HG03354 (cell line): ENCODE results near the gene SCAND1.
A peak's percentile ranks its signal among the peaks of the same experiment; 100 is the strongest.
"Not testable (repeated sequence)": the region's sequence is repeated elsewhere in the genome, so short reads cannot be mapped to it uniquely, and the experiment has no call there.

Source experiments
- ATAC-seq: cut with Tn5 transposase; IDR thresholded peaks from one replicate; pipeline ENCODE4 v1.9.1; 2021; ENCODE audit warnings: mild to moderate bottlenecking; ENCODE audit not compliant: unreplicated experiment, poor library complexity, severe bottlenecking

SCAND1 gene

DNA sequence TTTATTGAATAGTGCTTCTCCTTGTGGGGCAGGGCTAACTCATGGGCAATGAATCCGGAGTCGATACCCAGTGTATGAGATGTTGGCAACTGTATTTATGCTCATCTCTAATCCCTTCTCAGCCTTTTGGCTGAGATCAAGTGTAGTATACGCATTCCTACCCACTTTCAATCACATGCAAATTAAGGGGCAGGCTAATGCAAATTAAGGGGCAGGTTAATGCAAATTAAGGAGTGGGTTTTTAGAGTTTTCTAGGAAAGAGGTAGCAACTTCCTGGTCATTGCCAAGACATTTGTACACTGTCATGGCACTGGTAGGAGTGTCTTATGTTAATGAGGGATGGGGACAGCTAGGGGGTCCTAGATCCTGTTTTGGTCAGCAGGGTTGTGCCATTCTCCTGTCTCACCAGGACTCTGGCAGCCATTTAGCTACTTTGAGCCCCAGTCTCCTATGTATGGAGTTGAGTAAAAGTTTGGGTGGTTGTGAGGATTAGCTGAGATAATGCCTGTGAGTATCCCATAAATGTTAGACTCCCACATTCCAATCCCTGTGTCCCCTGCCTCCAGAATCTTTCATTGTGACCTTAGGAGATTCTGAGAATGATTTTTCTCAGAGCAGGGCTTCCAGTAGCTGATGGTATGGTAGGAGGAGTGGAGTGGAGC lies 13.8 kb upstream of the SCAND1 start, which contains the start of gene CNBD2:
TSS of gene CNBD2 (plus strand) at position 612 of the 662 bp plus-strand sequence. CDS start 173 bp downstream, outside the sequence.
- no peak for ATAC-seq

GRCh38 chr20:35963878-35964277 lies 9.6 kb upstream of the SCAND1 start:
- no peak for ATAC-seq

- not testable (repeated sequence) for ATAC-seq
Observed at GRCh38 chr20:35959291-35959690, 5.0 kb upstream of the SCAND1 start.

DNA sequence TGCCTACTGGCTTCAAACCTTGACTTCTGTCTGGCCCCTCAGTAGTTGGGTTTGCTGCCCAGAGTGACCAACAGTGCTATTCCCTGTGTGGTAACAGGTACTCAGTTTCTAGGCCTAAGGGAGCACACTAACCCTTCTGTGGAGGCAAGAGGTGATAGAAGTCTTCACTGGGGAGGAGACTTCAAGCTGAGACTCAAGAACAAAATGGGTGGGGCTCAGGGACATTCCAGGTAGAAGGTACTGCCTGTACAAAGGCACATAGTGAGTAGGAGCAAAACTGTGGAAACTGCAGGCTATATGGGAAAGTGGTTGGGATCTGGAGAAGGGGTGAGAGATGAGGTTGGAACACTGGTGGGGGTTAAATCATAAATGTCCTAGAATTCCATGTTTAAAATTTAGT lies 2.3 kb upstream of the SCAND1 start:
- ATAC-seq: no peak

- peak; percentile 1 for ATAC-seq
Observed at GRCh38 chr20:35954907-35955251, 577 bp upstream of the SCAND1 start.

GRCh38 chr20:35953387-35954199 lies 709 bp downstream of the SCAND1 start:
- peak; percentile 41 for ATAC-seq

- no peak for ATAC-seq
Observed at GRCh38 chr20:35952480-35953386, 1.6 kb downstream of the SCAND1 start.

DNA sequence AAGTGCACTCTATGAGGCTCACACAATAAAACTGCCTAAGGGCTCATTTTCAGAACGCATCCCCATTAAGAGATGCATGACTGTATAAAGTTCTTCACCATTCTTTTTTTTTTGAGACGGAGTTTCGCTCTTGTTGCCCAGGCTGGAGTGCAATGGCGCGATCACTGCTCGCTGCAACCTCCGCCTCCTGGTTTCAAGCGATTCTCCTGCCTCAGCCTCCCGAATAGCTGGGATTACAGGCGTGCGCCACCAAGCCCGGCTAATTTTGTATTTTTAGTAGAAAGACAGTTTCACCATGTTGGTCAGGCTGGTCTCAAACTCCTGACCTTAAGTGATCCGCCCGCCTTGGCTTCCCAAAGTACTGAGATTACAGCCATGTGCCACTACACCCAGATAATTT lies 2.2 kb downstream of the SCAND1 start:
- ATAC-seq: not testable (repeated sequence)

DNA sequence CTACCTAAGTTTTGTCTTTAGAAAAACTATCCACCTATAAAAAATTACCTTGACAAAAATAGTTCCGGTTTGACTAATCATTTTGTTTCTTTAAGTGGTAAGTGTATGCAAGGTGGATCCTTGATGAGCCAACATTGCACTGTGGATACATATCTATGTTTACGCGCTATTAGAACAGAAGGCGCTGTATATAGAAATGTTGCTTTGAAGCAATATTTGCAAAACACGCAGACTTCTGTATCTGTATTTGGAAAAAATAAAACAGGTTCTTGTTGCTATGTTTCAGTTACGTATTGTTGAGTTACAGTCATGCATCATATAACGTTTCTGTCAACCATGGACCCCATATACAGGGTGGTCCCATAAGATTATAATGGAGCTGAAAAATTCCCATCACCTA lies 4.2 kb downstream of the SCAND1 start:
- ATAC-seq: no peak

DNA sequence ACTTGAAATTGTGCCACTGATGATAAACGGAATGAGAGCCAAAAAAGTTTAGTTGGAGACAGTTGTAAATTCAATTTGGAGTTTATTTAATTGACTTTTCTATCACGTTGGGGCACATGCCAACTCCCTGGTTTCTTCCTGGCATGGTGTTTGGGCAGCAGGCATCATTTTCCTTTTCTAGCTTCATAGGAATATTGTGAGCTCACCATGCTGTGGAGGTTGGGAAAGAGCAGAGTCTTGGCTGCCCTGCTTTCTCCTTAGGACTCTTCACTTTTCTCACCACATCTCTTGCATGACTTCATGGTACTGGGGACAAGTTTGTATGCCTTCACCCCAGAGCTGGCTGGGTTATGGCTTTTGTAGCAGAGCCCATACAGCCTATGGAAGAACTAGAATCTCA lies 6.4 kb downstream of the SCAND1 start:
- no peak for ATAC-seq

- no peak for ATAC-seq
Observed at GRCh38 chr20:35947489-35947888, 6.8 kb downstream of the SCAND1 start.

GRCh38 chr20:35942243-35942642 lies 12.1 kb downstream of the SCAND1 start:
- ATAC-seq: no peak

DNA sequence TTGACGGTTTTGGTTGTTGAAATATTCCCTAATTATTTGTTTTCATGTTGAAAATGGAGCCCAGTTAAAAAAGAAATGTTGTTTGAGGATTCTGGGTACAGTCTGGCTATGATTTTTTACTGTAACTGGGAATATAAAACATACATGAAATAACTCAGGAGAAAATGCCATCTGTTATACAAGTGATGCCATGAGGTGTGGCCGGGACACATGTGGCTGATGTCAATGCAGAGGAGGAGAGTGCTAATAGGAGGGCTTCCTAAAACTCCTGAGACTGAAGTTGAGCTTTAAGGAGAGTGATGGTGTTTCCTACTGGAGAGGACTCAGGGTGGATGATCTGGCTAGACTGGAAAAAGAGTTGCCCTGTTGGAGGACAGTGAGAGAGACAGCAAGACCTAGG lies 12.7 kb downstream of the SCAND1 start:
- no peak for ATAC-seq

GRCh38 chr20:35939264-35939663 lies 15.0 kb downstream of the SCAND1 start:
- no peak for ATAC-seq

GRCh38 chr20:35934050-35934449 lies 20.3 kb downstream of the SCAND1 start:
- no peak for ATAC-seq

DNA sequence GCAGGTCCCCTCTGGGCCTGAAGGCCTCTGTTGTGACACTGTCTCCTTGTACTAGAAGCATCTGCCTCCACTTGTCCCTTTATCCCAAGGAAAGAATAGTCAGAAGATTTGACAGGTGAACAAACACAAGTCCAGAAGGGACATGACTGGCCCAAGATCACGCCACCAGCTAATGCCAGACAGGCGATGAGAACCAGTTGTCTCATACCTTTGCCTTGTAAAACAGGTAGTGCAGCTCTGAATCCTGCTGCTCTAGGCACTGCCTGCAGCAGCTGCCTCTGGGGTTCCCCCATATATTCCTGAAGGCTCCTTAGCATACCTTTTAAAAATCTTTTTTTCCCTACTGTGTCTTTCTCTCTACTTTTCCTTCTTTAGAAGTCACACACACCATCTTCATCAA lies 25.0 kb downstream of the SCAND1 start:
- ATAC-seq: no peak

DNA sequence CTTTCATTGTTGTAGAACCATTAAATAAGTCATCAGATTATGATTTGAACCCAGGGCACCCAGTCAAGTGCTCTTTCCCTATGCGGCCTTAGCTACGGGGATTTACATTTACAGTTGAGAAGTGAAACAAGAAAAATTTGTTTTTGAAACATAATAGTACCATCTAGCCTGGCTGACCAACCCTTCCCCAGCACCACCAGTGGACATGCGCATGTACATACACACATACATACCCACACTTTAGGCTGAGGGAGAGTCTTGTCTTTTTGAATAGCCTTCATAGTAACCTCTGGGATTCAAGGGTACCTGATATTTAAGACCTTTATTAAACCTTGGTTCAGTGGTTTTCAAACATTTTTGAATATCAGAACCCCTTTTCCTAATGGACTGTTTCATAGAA lies 33.8 kb downstream of the SCAND1 start:
- no peak for ATAC-seq

DNA sequence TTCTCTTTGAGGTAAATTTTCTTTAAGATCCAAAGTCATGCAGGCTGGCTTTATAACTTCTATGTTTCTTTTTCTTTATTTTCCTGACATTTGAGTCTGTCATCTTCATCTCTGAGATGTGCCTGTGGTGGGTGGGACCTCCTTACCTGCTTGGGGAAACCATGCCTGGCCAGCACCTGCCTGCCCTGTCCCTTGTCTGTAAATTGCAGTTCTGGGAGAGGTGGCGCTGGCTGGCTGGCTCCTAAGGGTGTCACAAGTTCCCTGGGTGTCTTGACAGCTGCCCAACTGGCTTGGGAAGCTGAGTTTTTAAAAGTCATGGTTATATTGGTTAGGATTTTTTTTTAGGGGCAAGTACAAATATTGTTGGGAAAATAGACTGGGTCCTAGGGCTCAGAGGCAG lies 36.3 kb downstream of the SCAND1 start:
- ATAC-seq: no peak

DNA sequence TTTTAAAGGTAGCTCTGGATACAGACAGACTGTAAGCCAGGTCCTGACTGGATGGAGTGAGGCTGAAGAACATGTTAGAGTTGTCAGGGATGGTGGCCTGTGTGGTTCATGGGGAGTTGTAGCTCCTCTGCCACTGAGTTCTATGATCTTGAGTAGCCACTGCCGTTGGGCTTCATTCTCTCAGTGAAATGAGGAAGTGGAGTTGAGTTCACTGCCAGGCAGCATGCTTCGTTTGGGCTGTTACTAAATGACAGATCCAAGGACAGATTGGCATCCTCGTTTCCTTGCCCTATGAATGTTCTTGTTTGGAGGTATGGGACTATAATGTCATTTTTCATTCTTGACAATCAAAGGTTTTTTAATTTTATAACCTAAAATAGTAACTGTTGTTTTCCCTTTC lies 37.2 kb downstream of the SCAND1 start:
- ATAC-seq: no peak

GRCh38 chr20:35912881-35913280 lies 41.4 kb downstream of the SCAND1 start:
- ATAC-seq: no peak
